Naive B cell (primary cell): ENCODE results near the gene CTNND2. TPM values are rescaled to one million over a fixed set of nuclear protein-coding genes. Genes with fewer than 3 reads are reported as not detected.

Experiments used
- ATAC-seq, 2 donors: fragments of 150-1000 bp; cut with Tn5 transposase; 2 replicates each; pipeline ENCODE4 v1.10.0; 2021; ENCODE audit warnings: low read depth in 2 of 2, mild to moderate bottlenecking in 2 of 2, moderate library complexity in 2 of 2
- DNase-seq: peaks from one replicate; pipeline ENCODE4 v3.0.0; 2022
- H3K27ac Mint-ChIP-seq, 6 donors: one replicate each; pipeline ENCODE4 v1.8.0; 2020 to 2022; ENCODE audit warnings: mild to moderate bottlenecking in 6 of 6, mixed read lengths in 6 of 6, moderate library complexity in 5 of 6, inconsistent platforms in 2 of 6
- H3K27me3 Mint-ChIP-seq, 3 donors: one replicate each; pipeline ENCODE4 v1.8.0; 2021 to 2022; ENCODE audit warnings: mixed read lengths in 3 of 3, mild to moderate bottlenecking in 1 of 3
- H3K36me3 Mint-ChIP-seq, 2 donors: one replicate each; pipeline ENCODE4 v1.8.0; 2020 to 2022; ENCODE audit warnings: mixed read lengths in 2 of 2, inconsistent platforms in 1 of 2, mild to moderate bottlenecking in 1 of 2
- H3K4me1 Mint-ChIP-seq, 3 donors: one replicate each; pipeline ENCODE4 v1.8.0; 2020 to 2022; ENCODE audit warnings: mixed read lengths in 3 of 3, inconsistent platforms in 1 of 3, mild to moderate bottlenecking in 1 of 3, moderate library complexity in 1 of 3
- H3K4me3 Mint-ChIP-seq, 8 donors: one replicate each; pipeline ENCODE4 v1.8.0; 2020 to 2022; ENCODE audit warnings: mild to moderate bottlenecking in 8 of 8, mixed read lengths in 8 of 8, moderate library complexity in 8 of 8, inconsistent platforms in 2 of 8
- H3K9me3 Mint-ChIP-seq, 7 donors: one replicate each; pipeline ENCODE4 v1.8.0; 2020 to 2022; ENCODE audit warnings: mixed read lengths in 7 of 7, mild to moderate bottlenecking in 5 of 7, inconsistent platforms in 2 of 7, moderate library complexity in 1 of 7
- polyA plus RNA-seq, 6 donors: library from polyadenylated mRNA; unstranded; fragments of 300-500 nt; fragmentation: Illumina TruSeq; gene quantifications; one replicate each; pipeline ENCODE4 v1.2.3, GENCODE V29; 2021; ENCODE audit warnings: low read depth in 6 of 6

Gene CTNND2
- polyA plus RNA-seq, 6 donors from 2014 or later, result not detected

DNA sequence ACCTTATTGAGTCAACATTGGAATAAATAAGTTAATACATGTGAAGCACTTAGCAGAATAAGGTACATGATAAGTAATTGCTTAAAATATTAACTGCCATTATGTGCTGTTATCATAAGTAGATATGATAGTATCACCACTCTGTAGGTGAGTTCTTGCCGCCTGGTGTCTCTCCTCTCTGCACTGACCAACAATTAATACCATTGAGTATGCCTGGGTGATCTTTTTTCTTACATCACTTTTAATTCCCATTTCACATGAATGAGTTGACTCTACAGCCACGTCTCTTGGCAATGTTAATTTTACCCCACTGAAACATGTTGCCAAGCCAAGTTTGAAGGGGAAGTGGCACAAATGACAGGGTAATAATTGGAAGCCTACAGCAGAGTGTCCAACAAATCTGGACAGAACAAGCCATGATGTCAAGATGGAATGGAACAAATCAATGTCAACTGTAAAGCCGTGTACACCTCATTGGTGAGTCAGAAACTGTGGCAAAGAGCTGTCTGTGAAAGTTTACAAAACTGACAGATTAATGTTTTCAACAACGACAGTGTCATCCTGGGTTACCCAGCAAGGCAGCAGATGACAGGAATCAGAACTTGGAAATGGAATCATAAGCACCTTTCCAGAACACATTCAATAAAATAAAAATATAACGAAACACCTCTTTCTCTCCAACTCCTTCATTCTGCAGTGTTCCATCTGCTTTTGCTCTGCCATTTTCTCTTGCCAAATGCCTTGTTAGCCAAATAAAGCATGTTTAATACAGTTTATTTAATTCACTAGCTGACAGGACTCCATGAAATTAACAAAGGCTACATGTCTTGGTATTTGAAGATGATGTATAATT, 330.9 kb downstream of the CTNND2 start:
- H3K9me3 Mint-ChIP-seq, result peaks cover 0 to 2% (median 0%) of the 10 kb centered on the region in 7 donors
- H3K4me3 Mint-ChIP-seq, result no peak overlapping the region
- no peaks in the 10 kb centered on the region for H3K4me1 Mint-ChIP-seq
- ATAC-seq (no peak), DNase-seq (no peak)
- no peaks in the 10 kb centered on the region for H3K36me3 Mint-ChIP-seq
- no peaks in the 10 kb centered on the region for H3K27me3 Mint-ChIP-seq
- no peak overlapping the region for H3K27ac Mint-ChIP-seq

DNA sequence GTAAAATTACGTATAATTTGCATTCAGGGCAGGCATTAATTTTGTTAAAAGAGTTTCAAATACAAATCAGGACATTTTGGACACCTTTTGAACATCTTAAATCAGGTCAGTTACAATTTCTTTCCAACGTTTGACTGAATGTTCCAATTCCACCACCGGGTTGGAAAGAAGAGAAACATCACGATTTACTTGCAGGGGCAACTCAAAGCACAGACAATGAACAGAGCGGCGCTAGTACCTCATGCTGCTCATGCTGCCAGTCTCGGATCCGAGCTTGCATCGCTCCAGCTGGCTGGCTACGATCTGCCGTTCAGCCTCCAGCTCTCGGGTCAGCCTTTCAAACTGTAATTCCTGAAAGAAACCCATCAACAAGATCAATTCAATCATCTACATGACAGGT, 339.5 kb downstream of the CTNND2 start:
- no peaks in the 10 kb centered on the region for H3K27me3 Mint-ChIP-seq
- ATAC-seq (no peak), DNase-seq (no peak)
- peaks cover 0 to 5% (median 0%) of the 10 kb centered on the region in 7 donors for H3K9me3 Mint-ChIP-seq
- no peak overlapping the region for H3K4me3 Mint-ChIP-seq
- no peak overlapping the region for H3K27ac Mint-ChIP-seq
- no peaks in the 10 kb centered on the region for H3K36me3 Mint-ChIP-seq
- H3K4me1 Mint-ChIP-seq, result no peaks in the 10 kb centered on the region

DNA sequence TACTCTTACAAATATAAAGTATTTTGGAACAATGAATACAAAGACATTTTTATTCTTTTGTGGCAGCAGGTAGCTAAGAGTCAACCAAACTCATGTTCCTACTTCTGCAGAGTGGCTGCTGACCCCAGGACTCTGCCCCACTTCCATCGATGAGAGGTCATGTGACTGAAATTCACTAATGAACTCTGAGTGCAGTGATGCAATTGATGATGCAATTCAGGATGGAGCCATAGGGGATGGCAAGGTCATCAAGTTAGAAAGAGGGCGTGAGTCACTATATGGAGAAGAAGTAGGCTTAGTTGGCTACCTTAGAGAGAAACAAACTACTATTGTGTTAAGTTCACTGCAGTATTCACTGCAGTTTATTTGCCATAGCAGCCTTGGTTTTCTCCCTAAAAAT, 340.4 kb downstream of the CTNND2 start:
- Mint-ChIP-seq H3K4me1 (no peaks in the 10 kb centered on the region), H3K4me3 (no peak overlapping the region), H3K27me3 (no peaks in the 10 kb centered on the region), H3K27ac (no peak overlapping the region), H3K9me3 (peaks cover 0 to 5% (median 0%) of the 10 kb centered on the region in 7 donors), H3K36me3 (no peaks in the 10 kb centered on the region)
- DNase-seq (no peak), ATAC-seq (no peak)

DNA sequence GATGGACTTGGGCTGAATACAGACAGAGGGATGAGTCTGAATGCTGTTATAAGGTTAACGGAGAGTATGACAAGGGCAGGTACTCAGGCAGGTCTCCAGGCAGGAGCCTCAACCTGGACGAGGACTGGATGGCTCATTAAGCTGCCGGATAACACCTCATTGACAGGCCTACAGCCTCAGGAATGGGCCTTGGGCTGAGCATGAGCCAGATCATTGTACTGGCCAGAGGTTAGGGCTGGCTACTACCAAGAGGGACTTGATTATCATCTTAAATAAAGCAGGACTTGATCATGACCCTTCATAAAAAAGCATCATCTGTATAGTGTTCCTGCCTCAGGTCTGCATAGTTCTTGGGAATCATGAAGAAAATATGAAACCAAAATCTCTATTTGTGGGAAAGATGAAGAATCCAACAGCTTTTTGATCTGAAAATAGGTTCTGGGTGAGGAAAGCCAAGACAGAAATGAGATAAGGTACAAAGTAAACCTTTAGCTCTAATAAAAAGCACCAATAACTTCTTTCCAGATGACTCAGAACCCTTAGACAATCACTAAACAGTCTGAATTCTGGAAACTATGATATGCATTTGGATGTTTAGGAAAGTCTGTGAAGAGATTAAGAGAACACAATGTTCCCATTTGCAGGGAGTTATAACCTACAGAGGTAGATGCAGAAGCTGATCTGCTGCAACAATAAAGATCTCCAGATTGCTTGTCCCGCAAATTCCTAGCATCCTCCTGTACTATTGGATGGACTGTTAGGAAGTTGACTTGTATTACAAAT, 343.1 kb downstream of the CTNND2 start:
- Mint-ChIP-seq H3K36me3 (no peaks in the 10 kb centered on the region), H3K4me1 (no peaks in the 10 kb centered on the region), H3K27me3 (no peaks in the 10 kb centered on the region), H3K27ac (no peak overlapping the region), H3K9me3 (peaks cover 0 to 5% (median 0%) of the 10 kb centered on the region in 7 donors), H3K4me3 (no peak overlapping the region)
- DNase-seq (no peak), ATAC-seq (no peak)

DNA sequence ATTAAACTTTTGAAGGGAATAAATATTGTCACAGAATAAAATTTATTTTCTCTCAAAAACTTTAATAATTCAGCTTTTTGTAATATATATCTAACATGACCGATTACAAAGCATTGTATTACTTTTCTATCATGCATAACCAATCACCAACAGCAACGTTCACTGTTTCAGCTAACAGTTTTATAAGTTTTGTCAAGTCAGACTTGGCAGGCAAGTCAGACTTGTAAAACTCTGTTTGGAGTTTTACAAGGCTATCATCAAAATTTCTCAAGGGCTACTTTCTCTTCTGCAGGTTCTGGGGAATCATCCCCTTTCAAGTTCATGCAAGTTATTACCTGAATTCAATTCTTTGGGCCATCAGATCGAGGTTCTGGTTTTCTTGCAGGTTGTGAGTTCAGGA, 347.2 kb downstream of the CTNND2 start:
- Mint-ChIP-seq H3K9me3 (peaks cover 0 to 8% (median 3%) of the 10 kb centered on the region in 7 donors), H3K36me3 (no peaks in the 10 kb centered on the region), H3K4me1 (no peaks in the 10 kb centered on the region), H3K27me3 (no peaks in the 10 kb centered on the region), H3K4me3 (no peak overlapping the region), H3K27ac (no peak overlapping the region)
- ATAC-seq (no peak), DNase-seq (no peak)

DNA sequence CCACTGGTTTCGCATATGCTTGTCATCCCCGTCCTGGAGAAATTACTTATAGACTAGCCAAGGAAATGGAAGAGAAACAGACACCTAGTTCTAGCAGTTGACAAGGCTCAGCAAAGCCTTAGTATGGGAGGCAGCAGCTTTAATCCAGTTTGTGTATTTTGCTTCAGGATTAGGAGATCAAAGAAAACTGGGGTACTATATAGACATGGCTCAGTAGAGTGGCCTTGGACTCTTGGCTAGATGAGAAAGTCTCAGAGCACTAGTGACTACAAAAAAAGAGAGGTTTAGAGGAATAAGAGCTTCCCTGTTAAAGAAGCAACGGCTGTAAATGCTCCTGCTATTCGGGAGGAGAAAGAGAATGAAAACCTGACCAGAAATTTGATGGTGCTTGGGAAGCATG, 349.1 kb downstream of the CTNND2 start:
- ATAC-seq (no peak), DNase-seq (no peak)
- Mint-ChIP-seq H3K4me1 (no peaks in the 10 kb centered on the region), H3K27me3 (peaks cover 0 to 4% (median 0%) of the 10 kb centered on the region in 3 donors), H3K9me3 (peaks cover 0 to 11% (median 2%) of the 10 kb centered on the region in 7 donors), H3K36me3 (no peaks in the 10 kb centered on the region), H3K27ac (no peak overlapping the region), H3K4me3 (no peak overlapping the region)

DNA sequence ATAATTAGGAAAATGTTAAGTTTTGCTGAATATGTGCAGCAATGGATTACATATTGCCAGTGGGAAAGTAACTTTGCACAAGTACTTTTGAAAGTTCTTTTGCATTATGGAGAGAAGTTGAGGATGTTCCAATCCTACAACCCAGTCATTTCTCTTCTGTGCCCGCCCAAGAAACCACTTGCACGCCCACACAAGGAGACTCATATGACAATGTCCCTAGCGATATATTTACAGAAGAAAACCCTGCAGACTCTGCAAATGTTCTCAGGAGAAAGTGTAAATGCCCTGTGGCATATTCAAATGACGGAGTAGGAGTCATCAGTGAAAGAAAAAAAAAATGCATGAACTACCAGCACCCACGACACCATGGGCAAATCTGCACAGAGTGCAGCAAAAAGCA, 356.5 kb downstream of the CTNND2 start:
- Mint-ChIP-seq H3K9me3 (peaks cover 0 to 6% (median 3%) of the 10 kb centered on the region in 7 donors), H3K36me3 (no peaks in the 10 kb centered on the region), H3K27me3 (peaks cover 0 to 4% (median 0%) of the 10 kb centered on the region in 3 donors), H3K4me1 (no peaks in the 10 kb centered on the region), H3K4me3 (no peak overlapping the region), H3K27ac (peak overlapping the region in 1 of 6 donors; percentile 44)
- no peak for ATAC-seq
- DNase-seq, result no peak

DNA sequence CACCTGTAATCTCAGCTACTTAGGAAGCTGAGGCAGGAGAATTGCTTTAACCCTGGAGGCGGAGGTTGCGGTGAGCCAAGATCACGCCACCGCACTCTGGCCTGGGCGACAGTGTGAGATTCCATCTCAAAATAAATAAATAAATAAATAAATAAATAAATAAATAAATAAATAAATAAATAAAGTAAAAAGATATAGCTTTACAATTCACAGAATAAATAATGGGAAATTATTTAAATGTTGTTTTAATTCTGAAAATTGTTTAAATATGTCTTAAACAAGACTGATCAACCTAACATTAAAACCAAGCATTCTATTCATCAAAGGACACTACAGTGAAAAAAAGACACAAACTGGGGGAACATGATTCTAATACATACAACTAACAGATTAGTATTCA, 357.1 kb downstream of the CTNND2 start:
- ATAC-seq (no peak), DNase-seq (no peak)
- Mint-ChIP-seq H3K9me3 (peaks cover 0 to 6% (median 1%) of the 10 kb centered on the region in 7 donors), H3K4me1 (no peaks in the 10 kb centered on the region), H3K36me3 (no peaks in the 10 kb centered on the region), H3K4me3 (no peak overlapping the region), H3K27ac (no peak overlapping the region), H3K27me3 (peaks cover 0 to 4% (median 0%) of the 10 kb centered on the region in 3 donors)

DNA sequence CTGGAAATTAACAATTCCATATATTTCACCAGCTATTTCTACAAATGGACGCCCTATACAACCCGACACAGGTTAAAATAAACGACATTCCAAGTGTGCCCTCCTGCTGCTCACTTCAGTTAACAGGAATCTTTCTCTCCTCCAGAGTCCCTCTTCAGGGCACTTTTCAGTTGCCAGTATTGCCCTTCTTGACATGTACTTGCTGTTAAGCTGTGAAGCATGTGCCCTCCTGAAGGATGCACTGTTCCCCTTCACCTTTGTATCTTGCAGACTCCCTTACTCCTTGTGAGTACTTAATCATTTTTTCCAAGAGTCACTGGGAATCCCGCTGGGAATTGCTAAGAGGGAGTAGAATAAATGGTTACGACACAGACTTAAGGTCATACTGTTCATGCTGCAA, 364.1 kb downstream of the CTNND2 start:
- peaks cover 0 to 3% (median 0%) of the 10 kb centered on the region in 7 donors for H3K9me3 Mint-ChIP-seq
- DNase-seq (no peak), ATAC-seq (no peak)
- no peaks in the 10 kb centered on the region for H3K27me3 Mint-ChIP-seq
- H3K4me3 Mint-ChIP-seq, result no peak overlapping the region
- no peak overlapping the region for H3K27ac Mint-ChIP-seq
- H3K4me1 Mint-ChIP-seq, result no peaks in the 10 kb centered on the region
- no peaks in the 10 kb centered on the region for H3K36me3 Mint-ChIP-seq

DNA sequence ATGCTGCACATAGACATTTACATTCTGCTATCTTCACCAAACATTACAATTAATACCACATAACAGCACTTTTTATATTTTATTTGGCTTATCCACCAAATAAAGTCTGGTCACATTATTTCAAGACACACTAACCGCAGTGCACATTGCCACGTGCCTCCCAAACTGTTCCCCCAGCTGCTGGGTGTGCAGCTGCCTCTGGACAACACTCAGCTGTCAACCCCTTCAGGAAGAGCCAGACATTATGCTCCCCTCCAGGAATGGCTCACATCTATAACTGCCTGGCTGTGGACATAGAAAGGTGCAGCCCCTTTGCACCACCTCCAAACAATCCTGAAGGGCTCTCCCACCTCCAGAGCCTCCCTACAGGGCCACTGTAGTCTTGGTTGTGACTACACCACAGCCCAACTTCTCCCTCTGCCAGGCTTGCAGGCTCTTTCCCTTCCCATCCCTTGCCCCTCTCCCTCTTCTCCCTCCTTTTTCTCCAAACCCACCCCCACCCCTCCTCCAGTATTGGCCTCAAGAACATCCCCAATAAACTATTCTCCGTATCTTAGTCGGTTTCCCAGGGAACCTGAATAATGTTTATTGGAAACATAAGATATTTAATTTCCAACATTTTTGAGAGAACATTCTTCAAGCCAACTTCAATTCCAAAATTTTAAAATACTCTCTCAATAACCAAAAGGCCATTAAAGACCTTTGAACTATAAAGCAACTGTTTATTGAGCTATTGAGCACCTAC, 372.3 kb downstream of the CTNND2 start:
- H3K9me3 Mint-ChIP-seq, result peaks cover 0 to 5% (median 0%) of the 10 kb centered on the region in 7 donors
- H3K36me3 Mint-ChIP-seq, result no peaks in the 10 kb centered on the region
- no peaks in the 10 kb centered on the region for H3K4me1 Mint-ChIP-seq
- DNase-seq, result no peak
- ATAC-seq, result no peak
- no peak overlapping the region for H3K27ac Mint-ChIP-seq
- H3K27me3 Mint-ChIP-seq, result no peaks in the 10 kb centered on the region
- no peak overlapping the region for H3K4me3 Mint-ChIP-seq

DNA sequence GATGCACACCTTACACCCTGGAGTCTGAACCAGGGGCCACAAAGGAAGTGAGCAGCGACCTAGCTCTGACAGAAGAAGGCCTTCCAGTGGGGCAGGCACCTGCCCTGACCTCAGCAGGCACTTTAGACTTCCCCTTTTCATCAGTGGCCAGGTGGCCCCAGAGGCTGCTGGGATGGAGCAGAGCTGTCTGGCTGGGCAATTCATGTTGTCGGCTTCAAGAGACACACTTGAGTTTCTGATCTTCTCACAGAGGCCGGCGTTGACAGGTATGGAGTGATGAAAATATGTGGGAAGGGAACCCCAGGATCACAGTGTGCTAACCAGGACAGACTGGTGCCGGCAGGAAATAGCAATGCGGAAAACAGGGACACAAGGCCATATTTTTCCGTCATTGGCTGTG, 375.5 kb downstream of the CTNND2 start:
- Mint-ChIP-seq H3K9me3 (peaks cover 0 to 5% (median 0%) of the 10 kb centered on the region in 7 donors), H3K4me3 (no peak overlapping the region), H3K27me3 (no peaks in the 10 kb centered on the region), H3K27ac (no peak overlapping the region), H3K36me3 (no peaks in the 10 kb centered on the region), H3K4me1 (no peaks in the 10 kb centered on the region)
- no peak for ATAC-seq
- DNase-seq, result no peak

DNA sequence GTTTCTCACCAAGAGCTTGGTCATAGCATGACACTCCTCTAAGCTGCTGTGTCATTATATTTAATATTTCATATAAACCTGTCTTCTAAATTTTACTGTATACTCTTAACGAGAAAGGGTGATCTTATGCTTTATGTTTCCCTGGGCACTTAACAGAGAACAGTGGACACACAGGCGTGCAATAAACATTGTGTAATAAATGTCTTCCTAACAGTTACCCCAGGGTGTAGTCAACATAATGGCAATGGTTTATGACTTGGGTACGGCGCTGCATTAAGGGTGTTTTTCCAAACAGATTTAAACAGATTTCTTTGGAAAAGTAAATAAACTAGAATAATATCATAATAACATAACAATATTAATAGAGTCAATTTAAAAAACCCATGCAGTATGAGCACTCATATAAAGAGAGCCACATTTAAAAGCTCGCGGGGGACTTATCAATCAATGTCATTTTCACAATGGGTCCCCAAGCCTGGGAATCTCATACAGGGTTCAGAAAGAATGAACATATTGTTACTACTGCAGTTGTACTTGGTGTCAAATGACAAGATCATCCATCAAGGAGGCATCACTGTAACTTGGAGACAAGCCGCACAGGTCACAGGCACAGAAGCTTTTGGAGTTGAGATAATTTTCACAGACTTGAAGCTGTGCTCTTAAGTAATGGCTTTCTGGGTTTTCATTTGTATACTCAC, 376.4 kb downstream of the CTNND2 start:
- Mint-ChIP-seq H3K36me3 (no peaks in the 10 kb centered on the region), H3K4me3 (no peak overlapping the region), H3K27me3 (no peaks in the 10 kb centered on the region), H3K9me3 (peaks cover 0 to 5% (median 0%) of the 10 kb centered on the region in 7 donors), H3K4me1 (no peaks in the 10 kb centered on the region), H3K27ac (no peak overlapping the region)
- no peak for ATAC-seq
- DNase-seq, result no peak

DNA sequence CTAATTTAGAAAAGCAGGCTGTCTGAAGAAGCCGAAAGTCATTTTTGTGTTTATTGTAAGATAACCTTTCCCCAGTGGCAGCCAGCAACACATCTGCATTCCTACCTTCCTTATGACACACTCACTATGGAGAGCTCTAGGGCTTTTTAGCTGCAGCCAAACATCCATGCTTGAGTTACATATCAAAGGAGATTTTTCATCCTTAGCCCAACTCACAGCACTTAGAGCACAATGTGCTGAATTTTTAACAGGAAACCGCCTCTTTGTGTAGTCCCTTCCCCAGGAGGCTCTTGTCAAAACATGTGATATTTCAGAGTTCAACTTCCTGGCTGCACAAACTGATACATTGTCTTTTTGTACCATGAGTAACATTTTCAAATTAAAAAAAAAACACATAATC, 379.2 kb downstream of the CTNND2 start:
- DNase-seq (no peak), ATAC-seq (no peak)
- H3K36me3 Mint-ChIP-seq, result no peaks in the 10 kb centered on the region
- no peak overlapping the region for H3K27ac Mint-ChIP-seq
- peaks cover 0 to 5% (median 0%) of the 10 kb centered on the region in 7 donors for H3K9me3 Mint-ChIP-seq
- H3K4me3 Mint-ChIP-seq, result no peak overlapping the region
- no peaks in the 10 kb centered on the region for H3K4me1 Mint-ChIP-seq
- H3K27me3 Mint-ChIP-seq, result no peaks in the 10 kb centered on the region
